ENCODE data around the gene COQ7.

- no peak for TF ChIP-seq POLR2A (IDR thresholded peaks at IDR 0.05; ENCODE audit: low read depth, low read length)
- TF ChIP-seq POLR2AphosphoS5 (IDR thresholded peaks at IDR 0.05; ENCODE audit: low read depth, low read length) = no peak
- TF ChIP-seq TAF1 (IDR thresholded peaks at IDR 0.05; ENCODE audit: borderline replicate concordance, low read depth, low read length) = no peak
Observed at GRCh38 chr16:19095654-19096053, 28.2 kb downstream of the COQ7 start.

Measured in GM12892 (cell line).